Embryonic facial prominence (tissue), 1 donor: Measurements from ENCODE around the gene MTSS2.

Experiments
- DNase-seq: peaks from one replicate; pipeline ENCODE4 v3.0.0-alpha.2; 2016; ENCODE audit errors: extremely low spot score

The MTSS2 gene

DNA sequence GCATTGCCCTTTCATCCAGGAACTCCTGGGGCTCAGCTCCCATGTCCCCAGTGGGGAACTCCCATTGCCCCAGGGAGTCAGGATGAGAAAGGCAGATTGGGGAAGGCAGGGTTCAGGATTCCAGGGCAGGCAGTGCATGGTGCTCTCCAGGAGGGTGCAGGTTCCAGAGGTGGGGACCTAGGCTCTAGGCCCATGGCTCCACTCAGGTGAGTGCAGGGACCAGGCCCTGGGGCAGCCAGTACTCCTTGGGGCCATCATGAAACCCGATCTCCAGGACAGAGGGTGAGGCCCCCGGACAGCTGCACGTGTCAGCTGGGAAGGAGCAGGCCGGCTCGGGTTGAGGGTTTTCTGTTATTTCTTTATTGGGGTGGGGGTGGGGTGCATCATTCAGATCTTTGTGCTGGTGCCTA, 1.3 kb upstream of the MTSS2 start:
- DNase-seq, result no peak

DNA sequence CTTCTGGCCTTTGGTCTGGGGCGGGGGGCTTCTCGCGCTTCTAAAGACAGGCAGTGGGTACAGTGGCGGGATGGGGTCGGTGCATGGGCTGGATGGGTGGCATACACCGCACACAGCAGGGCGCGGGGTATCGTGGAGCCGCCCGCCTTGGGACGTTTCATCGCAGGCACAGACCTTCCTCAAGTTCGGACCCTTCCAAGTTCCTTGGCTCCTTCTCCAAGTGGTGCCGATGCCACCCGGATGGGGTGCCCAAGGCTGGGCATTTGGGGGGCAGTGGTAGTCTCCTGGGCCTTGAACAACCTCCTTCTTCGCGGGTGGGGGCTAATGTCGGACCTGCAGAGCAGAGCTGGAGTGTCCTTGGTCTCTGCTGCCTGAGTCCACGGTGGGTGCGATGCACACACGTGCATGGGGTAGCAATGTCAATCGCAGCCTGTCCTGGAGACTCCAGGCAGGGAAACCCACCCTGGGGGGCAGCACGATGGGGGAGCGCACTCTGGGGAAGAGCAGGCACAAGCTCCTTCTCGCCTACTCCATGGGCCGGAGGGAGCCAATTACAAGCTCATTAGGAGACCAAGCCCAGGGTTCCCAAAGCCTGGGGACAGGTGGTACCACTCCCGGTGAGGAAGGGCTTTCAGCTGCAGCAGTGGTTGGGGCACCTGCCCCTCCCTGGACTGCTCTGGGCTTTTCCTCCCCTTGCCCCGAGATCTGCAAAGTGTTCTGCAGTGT, 686 bp upstream of the MTSS2 start:
- DNase-seq, result no peak

DNA sequence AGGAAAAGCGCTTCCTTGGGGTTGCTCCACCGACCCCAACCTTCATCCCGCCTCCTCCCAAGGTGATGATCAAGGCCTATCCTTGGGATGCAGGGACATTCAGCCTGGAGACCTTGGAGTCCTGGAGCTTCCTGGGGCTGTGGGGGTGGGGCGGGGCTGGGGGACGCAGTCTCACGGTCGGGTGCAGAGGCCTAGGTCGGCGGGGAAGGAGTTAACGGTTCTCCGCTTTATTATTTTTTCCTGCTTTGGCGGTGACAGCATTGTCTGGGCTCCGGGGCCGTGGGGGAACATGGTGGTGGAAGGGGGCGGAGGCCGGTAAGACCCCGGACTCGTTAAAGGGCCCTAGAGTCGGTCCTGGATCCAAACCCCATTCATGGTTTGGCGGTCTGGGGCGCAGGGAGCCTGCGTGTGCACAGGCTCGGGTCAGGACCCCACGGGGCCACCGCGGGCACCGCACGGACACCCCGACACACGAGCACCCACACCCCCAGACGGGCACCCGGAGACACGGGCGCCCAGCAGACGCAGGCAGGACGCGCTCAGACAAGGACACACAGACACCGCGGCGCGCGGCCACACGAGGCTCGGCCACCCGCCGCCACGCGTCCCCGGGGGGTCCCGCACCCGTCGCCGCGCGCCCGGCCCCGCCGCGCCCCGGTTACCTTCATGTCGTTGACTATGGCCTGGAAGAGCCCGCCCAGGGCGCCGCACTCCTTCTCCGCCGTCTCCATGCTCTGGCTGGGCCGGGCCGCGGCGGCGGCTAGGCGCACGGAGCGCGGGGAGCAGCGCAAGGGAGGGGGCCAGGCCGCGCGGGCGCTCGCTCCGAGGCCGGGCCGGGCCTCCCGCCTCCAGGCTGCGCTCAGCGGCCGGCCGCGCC, 554 bp downstream of the MTSS2 start:
- no peak for DNase-seq

DNA sequence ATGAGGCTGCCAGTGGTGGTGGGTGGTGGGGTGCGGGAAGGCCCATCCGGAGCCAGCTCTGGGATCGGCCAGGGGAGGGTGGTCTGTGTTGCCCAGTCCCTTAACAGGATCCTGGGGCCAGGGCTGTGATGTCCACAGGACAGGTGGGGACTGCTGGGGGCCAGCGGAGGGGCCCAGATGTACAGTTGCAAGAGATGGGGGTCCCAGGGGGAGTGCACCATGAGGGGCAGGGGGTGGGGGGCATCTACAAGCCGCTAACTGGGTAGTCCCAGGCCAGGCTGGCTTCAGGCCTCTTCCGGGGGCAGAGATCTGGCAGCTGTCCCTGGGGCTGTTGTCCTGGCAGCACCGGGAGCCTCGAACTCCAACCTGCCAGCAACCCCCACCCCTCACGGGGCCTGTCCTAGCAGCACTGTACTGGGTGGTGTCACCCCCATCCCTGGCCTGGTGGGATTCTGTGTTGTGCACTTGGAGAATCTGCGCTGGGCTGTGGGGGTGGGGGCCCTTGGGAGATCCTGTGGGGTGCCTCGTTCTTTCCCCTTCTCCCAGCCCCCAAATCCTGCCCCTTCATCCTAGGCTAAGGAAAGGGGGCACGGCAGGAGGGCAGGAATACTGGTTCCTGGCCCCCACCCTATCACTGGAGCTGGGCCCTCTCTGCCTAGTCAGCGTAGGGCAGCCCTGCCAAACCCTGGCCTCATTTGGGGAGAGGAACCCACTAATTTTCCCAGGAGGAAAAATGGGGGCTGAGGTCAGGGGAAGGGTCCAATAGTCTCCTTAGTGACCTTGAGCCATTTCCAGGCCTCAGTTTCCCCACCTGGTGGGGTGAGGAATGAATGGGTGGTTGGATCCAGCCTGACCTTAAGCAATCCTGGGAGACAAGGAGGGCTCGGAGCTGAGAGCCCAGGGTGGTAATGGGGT, 1.4 kb downstream of the MTSS2 start:
- no peak for DNase-seq

DNA sequence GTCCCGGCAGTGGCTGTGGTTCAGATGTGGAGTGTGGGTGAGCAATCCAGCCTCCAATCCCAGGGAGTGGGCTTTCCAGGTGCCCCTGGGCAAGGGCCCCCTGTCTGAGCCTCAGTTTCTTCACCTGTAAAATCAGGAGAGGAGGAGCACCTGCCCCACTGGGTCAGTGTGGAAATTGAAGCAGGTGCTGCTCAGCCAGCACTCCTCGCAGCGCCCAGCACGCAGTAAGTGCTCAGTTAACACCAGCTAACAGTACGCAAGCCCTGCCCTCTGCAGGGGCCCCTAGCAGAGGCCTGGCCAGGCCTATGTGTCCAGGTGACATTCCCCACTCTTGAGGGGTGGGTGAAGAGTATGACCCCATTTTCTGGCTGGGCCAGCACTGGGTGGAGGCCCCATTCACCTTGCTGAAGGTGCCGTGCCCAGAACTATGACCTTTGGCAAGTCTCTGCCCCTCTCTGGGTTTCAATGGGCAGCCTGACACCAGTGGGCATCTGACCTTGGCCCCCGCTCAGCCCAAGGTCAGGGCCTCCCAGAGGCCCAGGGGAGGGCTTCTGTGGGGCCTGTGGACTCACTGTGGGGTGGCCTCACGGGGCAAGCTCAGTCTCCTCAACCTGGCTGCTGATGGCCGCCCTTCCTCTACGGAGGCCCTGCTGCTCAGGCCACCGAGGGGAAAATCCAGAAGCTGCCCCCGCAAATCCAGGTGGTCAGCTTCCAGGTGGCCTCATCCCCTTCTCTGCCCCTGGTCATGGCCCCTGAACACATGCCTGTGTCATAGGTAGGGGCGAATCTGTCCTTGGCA, 2.5 kb downstream of the MTSS2 start:
- no peak for DNase-seq

DNA sequence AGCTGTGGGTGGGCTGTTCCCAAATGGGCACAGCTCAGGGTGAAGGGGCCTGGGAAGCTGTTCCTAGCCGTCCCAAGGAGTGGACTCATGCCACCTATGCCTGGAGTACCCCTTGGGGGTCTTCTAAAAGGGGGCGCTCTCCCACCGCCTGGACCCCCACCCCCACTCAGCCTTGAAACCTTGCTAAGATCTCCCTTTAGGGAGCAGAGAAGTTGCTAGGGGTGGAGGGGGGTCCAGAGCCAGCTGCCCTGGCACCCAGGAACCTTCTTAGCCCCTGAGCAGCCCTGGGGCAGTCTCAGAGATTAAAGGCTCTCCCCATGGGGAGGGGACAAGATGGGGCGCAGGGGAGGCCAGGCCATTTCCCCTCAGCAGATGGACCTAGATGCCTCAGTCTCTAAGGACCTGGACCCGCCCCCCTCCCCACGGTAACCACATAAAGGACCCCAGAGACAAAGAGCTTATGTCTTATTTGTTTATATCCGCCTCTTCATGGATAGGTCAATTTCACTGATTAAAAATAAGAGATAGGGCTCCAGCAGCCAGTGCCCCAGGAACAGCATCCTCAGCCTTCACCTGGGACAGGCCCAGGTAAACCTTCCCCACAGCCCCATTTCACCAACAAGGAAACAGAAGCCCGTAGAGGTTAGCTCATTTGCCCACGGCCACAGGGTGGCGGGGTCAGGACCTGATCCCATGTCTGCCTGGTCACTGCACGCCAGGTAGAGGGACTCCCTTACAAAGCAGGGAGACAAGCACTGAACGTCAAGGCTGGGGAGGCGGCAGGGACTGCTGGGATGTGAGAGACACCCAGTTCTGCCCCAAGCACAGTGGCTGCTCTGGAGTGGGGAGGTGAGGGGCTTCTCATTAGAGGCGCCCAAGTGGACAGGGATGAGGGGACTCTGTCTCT, 3.4 kb downstream of the MTSS2 start:
- no peak for DNase-seq

DNA sequence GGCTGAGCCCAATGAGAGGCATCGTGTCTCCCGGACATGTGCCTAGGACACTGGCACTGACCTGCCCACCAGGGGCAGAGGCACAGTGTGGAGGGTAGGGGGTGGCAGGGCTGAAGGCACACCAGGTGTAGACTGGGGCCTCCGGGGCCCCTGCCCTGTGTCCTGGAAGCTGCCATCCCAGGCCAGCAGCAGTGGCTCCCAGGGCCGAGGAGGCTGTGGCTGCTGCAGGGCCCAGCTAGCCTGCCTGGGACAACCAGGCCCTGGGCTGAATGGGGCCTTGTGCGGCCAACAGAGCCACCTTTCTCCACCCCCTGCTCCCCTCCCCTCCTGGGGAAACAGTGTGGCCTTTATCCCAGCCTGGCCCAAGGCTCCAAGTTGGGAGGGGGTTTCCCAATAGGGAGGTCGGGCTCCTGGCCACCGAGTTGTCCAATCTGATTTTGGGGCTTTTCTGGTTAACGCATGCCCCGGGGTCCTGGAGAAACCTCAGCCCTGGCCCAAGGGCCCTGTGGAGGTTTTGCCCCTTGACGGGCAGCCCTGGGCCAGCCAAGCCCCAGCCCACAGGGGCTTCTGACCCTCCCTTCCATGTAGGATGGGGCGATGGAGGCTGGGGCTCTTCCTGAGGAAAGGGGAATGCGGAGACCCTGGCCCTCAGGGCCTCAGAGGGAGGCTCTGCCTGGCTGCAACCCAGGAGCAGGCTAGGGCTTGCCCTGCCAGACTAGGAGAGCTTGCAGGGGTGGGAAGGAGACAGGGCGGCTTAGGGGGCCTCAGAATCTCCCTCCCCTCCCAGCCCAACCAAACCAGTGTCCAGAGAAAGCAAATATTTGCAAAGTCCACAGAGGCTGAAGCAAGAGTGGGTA, 4.2 kb downstream of the MTSS2 start:
- DNase-seq, result no peak

DNA sequence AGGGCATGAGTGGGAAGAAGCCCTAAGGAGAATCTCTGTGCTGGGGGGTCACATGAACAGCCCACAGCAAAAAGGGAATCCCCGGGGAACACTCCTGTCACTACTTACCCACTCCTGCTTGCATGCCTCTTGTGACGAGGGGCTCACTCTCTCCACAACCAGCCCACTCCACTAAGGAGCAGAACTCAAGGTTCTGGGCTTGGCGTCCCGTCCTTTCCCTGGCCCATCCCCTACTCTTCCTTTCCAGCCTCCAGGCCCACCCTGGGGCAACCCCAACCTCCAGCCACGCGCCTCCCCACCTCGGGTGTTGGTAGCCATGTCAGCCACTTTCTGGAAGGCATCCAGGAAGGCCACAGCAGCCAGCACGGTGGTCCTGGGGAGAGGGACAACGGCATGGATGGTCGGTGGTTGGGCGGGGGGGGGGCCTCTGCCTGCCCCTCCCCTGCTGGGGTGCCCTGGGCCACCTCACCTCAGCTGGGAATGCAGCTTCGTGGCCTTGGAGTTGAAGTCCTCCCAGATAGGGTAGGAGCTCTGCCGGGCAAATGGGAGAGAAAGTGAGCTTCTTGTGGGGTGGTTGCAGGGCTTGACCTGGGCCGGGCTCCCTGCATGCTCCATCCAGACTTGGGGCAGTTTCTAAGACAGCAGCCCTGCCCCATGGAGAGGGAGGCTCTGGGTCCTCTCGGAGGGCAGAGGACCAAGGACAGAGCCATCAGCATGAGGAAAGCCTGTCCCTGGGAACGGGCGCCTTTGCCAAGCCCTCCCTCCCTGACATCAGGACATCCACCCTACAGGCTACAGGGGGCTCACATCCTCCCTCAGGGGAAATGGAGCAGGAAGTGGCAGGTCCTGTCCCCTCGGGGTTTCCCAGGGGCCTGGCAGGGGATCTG, 5.1 kb downstream of the MTSS2 start:
- DNase-seq, result no peak

DNA sequence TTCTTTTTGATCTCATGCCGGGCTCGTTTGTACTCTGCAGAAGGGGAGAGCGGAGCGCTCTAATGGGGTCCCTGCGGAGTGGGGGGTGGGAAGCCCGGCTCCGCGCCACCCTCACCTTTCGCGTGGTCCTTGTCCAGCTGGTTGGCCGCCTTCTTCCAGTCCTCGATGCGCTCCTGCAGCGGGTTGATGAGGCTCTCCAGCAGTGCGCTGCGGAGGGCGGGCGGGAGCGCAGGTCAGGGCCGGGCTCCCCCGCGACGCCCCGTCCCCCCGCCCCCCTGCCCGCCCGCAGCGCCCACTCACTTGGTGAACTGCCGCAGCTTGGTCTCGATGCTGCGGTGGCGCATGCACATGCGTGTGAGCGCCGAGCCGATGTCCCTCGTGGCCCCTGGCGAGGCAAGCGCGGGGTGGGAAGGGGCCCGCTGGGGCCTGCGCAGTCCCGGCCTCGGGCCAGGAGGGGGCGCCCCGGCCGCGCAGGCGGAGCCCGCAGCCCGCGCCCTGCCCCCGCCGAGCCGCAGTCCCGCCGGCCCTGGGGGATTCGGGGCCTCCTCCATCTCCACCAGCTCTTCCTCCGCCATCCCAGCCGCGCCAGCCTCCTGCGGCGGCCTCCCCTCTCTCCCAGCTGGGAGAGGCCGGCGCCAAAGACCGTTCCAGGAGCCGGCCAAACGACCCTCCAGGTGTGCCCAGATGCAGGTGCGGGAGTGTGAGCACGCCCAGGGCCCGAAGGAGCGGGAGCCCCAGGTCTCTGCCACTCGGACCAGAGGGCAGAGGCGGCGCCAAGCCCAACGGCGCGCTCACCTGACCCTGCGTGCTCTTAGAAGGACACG, 6.0 kb downstream of the MTSS2 start:
- no peak for DNase-seq

DNA sequence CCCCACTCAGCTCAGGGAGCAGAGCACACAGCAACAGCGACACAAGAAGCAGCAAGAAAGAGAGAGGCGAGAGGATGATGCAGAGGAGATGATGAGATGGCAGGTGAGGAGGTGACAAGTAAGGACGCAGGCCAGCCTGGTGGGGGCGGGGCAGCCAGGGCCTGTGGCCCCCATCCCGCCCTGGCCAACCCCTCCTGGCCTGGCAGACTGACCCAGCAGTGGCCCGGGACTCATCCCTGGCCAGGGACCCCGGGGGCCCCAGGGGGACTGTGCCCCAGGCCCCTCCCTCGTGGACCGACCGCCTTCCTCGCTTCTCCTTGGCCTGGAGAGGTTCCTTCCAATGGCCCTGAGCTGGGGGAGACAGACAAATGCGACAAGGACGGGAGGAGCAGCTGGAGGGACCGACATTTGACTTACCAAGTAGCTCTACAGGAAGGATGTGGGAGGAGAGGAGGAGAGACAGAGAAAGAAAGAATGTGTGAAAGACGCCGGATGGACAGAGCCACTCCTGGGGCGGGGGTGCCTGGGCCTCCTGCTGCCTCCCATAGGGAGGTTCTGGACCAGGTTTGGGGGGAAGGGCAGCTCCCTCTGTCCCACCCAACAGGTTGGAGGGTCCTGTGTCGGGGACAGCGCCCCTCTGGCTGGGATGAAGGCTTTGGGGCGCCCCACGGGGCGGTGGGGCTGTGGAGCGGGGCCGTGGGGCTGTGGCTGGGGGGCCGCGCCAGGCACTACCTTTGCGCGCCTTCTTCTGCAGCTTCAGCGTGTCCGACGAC, 6.8 kb downstream of the MTSS2 start:
- no peak for DNase-seq

DNA sequence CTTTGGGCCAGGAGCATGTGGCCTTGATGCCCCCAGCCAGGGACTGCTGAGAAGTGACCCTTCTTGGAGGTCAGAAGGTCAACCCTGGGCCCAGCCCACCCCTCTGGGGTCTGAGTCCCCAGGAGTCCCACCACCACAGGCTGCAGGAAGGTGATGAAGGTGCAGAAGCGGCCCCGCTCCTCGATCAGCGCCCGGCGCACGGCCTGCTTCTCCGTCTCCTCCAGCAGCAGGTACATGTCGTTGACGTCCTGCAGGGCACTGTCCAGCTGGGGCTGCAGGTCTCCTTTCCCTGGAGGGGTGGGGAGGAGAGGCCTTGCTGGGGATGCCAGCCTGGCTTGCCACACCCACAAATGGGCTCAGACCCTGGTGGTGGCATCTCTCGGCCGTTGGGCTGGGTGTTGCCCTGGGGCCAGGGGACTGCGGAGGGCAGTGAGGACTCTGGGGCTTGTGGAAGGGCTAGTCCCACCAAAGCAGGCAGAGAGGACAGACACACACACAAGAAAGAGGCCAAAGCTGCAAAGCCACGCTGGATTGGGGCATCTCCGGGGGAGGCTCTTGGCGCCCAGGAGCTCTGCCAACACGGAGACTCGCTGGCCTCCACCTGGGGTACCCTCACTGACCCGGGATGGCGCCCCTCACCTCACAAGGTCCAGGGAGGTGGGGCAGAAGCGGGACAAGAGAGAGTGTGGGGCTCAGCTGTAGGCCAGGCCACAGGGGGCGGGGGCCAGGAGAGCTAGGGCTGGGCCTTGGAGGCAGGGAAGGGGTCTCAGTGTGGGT, 7.5 kb downstream of the MTSS2 start:
- DNase-seq, result no peak

DNA sequence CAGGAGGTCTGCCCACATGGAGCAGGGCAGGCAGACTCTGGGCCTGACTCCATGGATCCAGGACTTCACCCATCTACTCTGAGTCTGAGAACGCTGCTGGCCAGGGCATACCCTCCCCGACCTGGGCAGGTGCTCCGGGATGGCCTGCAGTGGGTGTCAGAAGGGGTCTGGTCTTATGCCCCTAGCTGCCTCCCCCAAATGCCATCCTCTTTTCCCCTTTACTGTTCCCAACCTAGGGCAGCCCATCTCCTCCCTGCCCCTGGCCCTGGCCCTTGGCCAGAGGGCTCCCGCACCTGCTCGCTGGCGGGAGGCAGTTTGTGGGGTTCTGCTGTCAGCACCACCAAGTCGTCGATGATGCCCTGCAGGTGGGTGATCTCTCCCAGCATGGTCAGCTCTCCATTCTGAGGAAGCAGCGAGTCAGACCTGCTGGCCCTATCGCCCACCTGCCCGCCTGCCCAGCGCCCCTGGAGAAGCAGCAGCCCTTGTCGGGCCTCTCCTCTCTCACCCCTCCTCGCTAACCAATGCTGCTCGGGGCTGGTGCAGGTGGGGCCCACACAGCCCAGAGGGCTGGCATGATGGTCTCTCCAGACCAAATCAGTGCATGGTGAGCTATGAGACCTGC, 8.2 kb downstream of the MTSS2 start:
- no peak for DNase-seq

DNA sequence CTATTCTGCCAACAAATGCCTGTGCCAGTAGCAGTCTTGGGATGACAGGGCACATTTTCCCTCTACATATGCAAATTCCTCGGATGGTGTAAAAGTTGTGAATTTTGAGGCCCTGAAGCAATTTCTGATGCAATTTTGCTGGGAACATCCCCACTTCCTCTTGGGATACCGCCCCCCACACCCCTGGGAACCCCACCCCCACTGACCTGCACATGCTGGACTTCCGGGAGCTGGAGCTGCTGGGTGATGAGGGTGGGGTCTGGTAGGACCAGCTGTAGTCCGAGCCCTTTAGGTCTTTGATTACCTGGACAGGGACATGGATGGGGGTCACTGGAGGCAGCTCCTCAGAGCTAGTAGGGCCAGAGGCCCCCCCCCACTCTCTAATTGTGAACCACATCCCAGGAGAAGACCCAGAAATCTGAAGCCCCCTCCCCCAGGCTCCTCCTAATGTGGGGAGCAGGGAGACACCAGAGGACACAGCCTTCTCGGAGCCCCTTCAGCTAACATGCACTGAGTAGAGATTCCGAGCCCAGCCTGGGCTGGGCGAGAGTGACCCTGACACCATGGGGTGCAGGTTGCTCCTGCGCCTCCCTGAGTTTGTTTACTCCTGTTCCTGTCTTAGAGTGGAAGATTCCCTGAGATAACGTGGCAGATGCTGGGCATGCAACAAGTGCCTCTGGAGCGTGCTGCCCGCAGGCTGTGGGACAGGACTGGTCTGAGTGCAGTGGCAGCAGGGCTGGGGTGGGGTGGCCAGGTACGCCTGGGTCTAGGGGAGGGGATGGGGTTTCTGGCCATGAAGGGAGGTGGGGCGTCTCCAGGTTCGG, 9.0 kb downstream of the MTSS2 start:
- no peak for DNase-seq

DNA sequence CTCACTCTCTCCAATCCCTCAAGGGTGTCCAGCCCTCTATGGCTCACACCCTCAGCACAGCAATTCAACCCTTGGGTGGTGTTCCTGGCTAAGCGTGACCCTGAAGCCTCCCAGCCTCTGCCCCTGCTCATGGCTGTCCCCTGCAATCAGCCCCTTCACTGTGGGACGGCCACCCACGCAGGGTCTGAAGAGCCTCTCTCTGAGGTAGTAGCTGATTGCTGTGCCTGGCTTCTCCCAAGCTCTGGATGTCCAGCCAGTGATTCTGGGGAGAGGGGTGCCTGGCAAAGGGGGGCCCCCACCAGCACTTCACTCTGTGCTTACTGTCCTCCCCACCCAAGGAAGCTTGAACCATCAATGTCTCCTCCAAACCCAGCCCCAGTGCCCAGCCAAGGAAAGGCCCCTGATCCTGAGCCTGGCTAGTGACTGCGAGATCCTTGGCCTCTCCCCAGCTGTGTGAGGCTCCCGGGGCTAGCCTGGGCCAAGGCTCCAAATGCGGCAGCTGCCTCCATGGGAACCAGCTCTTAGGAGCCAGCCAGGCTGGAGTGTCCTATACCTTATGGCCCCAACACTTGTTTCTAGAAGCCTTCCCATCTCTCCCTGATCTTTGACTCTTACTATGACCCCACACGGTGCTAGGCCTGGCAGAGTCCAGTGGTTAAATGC, 9.9 kb downstream of the MTSS2 start:
- no peak for DNase-seq
